Stimulated activated CD4-positive, alpha-beta T cell treated with anti-CD3 and anti-CD28 coated beads, Interleukin-2, amount 100 ng/mL, for 4 hours (primary cell): ENCODE results near the gene NFIC.
"Not testable (repeated sequence)": the region's sequence is repeated elsewhere in the genome, so short reads cannot be mapped to it uniquely, and the experiment has no call there.

Experiments
- DNase-seq: peaks from one replicate; pipeline ENCODE4 v3.0.0-alpha.2; 2020; ENCODE audit warnings: low read depth

Gene NFIC

DNA sequence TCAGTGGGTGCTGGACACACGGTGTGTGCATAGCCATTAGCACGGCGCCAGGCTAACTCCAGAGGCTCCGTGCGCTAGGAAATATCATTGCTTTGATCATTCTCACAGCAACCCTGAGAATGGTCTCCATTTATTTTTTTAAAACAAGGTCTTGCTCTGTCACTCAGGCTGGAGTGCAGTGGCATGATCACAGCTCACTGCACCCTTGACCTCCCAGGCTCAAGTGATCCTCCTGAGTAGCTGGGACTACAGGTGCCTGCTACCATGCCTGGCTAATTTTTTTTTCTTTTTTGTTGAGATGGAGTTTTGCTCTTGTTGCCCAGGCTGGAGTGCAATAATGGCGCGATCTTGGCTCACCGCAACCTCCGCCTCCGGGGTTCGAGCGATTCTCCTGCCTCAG lies 55.3 kb downstream of the NFIC start:
- DNase-seq, result not testable (repeated sequence)

DNA sequence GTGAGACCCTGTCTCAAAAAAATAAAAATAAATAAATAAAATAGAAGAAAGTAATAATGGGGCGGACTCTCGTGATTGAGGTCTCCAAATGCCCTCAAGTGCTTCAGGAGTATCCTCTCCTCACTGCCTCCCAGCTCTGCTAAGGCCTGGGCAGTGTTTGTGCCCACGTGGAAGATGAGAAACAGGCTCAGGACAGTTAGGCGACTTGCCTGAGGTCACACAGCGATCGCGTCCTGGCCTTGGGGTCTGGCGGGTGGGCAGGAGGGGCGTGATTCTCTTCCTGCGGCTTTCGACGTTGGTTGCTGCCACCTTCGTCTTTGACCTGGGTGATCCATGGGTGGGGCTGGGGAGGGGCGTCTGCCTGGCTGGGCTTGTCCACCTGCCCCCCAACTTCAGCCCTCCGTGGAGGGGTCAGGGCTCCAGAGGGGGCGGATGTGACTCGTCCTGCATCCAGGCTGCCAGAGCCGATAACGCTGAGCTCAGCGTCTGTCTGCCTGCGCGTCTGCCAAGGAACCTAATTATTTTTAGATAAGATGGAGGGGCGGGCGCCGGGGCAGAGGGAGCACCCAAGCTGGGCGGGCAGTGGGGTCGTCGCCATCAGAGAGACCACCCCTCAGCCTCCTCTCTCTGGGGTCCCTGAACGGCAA lies 56.9 kb downstream of the NFIC start:
- DNase-seq, result no peak

DNA sequence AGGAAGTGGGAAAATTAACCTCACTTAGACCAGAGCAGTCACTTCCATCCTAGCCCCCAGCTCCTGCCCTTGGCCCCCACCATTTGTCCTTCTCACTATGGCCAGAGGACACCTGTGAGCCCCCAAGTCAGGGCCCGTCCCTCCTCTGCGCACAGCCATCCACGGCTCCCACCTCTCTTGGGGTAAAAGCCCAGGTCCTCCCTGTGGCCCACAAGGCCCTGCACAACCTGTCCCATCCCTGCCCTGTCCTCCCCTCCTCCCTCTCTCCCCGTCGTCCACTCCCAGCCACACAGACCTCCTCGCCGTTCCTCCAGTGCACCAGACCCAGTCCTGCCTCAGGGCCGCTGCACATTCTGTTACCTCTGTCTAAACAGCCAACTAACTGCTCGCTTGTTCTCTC lies 60.0 kb downstream of the NFIC start:
- no peak for DNase-seq

DNA sequence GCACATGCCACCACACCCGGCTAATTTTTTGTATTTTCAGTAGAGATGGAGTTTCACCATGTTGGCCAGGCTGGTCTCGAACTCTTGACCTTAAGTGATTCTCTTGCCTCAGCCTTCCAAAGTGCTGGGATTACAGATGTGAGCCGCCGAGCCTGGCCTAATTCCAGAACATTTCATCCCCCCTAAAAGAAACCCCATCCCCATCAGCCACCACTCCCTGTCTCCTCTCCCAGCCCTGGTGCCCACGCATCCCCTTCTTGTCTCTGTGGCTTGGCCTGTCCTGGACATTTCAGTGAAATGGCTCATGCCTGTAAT lies 63.9 kb downstream of the NFIC start:
- DNase-seq, result not testable (repeated sequence)

DNA sequence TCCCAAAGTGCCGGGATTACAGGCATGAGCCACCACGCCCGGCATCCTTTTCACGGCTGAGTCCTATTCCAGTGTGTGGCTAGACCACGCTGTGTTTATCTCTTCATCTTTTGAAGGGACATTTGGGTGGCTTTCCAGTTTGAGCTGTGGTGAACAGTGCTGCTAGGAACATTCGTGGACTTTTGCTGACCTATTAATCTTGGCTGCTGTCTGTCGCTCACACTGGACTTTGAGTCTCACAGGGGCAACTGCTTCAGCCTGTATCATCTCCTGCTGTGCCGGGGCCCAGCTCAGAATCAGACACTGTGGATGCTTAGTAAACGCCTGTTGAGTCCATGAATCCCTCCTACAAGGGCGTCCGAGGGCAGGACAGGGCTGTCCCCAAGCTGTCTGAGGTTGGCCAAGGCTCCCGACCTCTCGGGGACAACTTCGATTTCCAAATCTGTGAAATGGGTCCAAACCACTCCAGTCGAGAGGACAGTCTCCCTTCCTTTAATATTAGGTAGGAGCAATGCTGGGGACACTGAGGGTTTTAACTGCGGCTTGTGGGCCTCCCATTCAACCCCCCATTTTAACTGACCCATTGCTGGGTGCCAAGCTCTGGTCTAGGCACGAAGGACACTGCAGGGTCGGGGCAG lies 65.5 kb downstream of the NFIC start:
- DNase-seq, result no peak

DNA sequence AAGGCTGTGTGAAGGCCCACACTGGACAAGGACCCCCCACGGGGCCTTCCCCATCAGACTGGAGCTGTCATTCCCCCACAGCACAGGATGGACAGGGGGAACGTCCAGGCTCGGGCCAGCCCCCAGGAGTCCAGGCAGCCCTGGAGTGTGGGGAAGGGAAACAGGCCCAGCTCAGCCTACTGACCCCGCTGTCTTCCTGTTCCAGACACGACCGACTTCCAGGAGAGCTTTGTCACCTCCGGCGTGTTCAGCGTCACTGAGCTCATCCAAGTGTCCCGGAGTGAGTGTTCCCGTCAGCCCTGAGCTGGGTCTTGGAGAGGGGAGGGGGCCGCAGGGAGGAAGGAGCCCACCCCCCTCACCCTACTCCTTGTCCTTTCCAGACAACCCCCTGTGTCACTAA lies 66.9 kb downstream of the NFIC start:
- DNase-seq, result no peak

DNA sequence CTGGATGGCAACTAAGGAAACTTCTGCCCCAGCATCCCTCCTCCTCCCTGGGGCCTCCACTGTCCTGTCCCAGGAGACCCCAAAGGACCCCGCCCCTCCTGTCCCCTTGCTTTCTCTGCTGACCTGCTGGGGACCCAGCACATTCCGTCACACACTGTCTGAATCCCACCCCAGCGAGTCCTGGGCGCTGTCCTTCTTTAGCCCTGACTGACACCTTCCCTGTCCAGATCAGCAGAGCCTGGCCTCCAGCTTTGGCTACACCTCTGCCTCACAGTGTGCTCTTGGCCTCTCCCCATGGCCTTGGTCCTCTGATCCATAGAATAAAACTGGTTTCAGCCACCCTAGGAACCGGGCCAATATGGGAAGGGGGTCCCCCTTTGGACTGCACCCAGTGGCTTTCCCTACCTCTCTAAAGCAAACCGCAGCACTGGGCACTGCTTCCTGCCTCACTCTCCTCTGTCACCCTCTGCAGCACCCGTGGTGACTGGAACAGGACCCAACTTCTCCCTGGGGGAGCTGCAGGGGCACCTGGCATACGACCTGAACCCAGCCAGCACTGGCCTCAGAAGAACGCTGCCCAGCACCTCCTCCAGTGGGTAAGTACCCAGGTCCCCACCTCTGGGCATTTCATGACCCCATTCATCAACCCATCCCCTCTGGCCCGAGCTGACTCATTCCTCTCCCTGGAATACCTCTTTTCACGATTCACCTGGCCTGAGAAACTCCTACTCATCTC lies 67.6 kb downstream of the NFIC start:
- DNase-seq, result no peak

DNA sequence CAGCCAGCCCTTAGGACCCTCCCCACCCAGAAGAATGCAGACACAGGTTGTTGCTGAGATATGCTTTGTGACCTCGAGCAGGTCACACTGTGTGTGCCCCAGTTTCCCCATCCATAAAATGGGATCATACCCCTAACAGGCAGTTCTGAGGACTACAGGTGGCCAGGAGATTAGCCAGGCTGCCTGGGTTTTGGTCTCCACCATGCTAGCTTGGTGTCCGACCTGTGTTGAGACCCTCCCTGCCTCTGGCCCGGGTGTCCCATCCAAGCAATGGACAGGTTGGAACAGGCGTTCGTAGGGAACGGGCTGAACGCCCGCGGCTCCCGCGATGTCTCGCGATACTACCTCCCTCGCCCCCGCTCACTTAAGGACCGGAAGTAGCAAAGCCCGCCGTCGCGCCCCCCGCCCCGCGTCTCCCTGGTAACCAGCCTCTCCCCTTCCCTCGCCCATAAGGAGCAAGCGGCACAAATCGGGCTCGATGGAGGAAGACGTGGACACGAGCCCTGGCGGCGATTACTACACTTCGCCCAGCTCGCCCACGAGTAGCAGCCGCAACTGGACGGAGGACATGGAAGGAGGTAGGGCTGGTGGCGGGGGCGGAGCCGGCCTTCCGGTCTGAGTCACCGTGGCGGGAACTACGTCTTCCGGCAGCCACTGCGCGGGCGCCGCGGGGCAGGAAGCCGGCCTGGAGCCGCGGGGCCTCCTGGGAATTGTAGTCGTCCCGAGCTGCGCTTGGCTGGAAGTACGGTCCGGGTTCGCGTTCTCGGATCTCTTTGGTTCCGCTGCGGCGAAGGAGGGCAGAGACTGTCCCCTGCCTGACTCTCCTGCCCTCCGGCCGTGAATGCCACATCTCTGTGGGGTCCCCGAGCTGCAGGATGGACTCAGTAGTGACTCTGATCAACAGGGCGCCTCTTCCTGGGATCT lies 68.5 kb downstream of the NFIC start:
- DNase-seq, result peak; percentile 95

DNA sequence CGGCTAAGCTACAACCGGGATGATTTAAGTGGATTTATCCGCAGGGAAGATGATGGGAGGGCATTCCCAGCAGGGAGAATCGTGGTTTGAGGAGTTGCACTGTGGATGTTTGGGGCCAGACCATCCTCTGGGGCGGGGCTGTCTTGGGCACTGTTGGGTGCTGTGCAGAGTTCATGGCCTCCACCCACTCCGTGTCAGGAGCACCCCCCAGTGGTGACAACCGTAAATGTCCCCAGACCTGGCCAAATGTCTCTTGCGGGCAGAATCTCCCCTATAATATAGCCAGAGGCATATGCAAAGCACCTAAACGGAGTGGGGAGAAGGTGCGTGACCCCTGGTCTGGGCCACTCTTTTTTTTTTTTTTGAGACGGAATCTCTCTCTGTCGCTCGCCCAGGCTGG lies 73.7 kb downstream of the NFIC start:
- DNase-seq, result peak; percentile 33

DNA sequence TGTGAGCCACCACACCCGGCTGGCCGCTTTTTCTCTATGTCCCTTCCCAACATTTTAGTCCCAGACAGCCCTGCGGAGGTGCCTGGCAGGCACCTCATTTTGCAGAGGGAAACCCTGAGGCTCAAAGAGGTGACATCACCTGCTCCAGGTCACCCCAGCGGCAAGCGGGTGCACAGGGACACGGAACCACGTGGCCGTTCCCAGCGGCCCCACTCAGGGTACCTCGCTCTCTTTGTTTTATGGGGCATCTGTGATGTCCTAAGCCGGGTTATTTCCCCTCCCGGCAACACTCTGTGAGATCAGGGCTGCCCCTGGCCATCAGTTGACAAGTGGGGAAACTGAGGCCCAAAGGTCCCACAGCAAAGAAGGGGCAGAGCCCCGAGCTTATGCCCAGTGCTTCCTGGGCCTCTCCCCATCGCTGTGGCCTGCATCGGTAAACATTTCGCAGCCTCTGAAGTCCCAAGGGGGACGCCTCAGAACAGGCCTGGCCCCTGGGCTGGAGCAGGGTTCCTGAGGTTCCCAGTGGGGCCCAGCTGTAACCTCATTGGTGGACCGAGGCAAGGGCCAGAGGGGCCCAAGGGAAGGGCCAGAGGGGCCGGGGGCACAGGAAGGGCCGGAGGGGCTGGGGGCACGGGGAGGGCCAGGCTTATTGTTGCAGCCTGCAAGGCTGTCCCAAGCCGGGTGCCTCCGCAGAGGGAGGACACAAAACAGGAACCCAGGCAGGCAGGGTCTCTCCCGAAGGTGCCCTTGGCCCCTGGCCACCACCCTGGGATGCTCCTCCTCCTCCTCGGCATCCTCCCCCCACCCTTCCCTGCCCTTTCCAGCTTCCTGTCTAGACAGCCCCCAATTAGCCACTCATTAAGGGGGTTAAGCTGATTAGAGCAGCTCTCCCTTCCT lies 75.0 kb downstream of the NFIC start:
- no peak for DNase-seq

DNA sequence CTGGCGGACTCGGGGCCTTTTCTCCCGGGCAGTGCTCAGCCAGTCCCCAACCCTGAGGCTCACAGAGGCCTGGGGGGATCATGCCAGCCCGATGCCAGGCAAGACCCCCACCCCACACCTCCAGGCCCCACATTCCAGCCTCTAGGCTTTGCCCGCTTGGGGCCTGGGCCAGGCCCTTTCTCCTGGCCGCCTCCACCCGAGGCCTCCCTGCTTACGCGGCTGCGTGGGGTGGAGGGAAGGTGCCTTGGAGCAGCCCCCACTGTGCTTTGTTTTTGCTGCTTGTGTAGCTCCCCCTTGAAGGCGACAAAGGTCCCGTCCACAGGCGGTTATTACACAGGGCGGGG lies 75.6 kb downstream of the NFIC start:
- DNase-seq, result no peak

DNA sequence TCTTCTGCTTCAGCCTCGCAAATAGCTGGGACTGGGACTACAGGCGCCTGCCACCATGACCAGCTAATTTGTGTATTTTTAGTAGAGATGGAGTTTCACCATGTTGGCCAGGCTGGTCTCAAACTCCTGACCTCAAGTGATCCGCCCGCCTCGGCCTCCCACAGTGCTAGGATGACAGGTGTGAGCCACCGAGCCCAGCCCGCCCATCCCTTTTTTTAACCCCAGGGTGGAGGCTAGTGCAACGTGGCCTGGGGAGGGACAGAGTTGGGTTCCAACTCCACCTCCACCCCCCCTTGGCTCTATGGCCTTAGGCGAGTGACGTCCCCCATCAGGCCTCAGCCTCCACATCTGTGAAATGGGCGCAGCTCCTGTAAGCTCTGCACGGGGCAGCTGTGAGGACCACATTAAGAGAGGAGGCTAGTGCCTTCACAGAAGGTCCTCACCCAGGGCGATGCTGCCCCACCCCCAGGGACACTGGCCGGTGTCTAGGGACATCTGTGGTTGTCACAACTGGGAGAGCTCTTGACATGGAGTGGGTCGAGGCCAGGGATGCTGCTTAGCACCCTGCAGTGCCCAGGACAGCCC lies 76.2 kb downstream of the NFIC start:
- DNase-seq, result no peak

DNA sequence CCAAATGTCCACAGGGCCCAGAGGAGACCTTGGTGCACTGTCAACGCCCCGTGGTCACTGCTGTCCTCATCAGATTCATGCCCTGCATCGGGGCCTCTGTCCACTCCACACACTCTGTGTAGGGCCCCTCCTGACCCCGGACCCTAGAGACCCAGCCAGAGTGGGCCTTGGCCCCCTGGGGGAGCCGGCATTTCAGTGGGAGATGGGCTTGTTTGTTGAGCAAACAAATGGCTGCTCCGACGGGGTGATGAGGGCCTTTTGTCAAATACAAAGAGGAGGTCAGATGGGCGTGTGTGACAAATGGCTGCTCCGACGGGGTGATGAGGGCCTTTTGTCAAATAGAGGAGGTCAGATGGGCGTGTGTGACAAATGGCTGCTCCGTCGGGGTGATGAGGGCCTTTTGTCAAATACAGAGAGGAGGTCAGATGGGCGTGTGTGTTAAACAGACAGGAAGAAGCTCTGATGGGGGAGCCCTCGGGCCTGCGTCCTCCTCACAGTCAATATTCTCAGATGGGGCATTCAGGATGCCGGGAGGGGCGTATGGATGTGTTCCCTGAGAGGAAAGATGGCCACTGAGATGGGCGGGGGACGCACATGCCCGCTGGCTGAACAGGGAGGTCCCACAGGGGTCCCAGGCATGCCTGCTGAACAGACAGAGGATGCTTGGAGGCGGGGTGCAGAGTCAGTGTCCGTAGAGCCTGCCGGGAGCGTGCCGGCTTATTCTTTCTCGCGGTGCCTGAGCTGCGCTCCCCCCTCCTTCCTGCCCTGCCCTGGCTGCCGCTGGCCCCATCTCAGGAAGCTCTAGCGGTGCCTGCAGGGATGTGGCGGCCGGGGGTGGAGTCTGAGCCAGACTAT lies 77.7 kb downstream of the NFIC start:
- DNase-seq, result no peak

DNA sequence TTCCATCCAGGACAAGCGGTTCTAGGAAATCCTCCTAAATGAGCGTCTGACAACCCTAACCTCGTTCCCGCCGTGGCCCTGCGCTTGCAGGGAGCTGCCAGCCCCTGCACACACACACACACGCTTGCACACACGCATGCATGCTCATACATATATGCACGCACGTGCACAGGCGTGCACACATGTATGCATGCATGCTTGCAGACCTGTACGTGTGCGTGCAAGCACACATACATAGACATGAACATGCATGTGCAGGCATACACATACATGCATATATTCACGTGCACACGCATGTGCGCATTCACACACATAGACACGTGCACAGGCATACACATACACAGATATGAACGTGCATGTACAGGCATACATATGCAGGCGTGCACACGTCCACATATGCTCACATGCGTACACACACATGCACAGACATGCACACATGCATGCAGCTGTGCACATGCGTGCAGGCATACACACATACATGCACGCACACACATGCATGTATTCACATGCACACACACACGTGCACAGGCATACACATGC lies 78.4 kb downstream of the NFIC start:
- DNase-seq, result no peak

DNA sequence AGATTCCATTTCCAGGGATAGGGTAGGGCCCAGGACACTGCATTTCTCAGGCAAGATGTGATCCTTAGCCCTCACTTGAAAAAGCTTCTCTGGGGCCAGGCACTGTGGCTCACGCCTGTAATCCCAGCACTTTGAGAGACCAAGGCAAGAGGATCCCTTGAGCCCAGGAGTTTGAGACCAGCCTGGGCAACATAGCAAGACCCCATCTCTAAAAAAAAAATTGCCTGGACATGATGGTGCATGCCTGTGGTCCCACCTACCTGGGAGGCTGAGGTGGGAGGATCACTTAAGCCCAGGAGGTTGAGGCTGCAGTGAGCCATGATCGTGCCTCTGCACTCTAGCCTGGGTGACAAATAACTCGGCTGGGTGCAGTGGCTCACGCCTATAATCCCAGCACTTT lies 80.3 kb downstream of the NFIC start:
- DNase-seq, result not testable (repeated sequence)

DNA sequence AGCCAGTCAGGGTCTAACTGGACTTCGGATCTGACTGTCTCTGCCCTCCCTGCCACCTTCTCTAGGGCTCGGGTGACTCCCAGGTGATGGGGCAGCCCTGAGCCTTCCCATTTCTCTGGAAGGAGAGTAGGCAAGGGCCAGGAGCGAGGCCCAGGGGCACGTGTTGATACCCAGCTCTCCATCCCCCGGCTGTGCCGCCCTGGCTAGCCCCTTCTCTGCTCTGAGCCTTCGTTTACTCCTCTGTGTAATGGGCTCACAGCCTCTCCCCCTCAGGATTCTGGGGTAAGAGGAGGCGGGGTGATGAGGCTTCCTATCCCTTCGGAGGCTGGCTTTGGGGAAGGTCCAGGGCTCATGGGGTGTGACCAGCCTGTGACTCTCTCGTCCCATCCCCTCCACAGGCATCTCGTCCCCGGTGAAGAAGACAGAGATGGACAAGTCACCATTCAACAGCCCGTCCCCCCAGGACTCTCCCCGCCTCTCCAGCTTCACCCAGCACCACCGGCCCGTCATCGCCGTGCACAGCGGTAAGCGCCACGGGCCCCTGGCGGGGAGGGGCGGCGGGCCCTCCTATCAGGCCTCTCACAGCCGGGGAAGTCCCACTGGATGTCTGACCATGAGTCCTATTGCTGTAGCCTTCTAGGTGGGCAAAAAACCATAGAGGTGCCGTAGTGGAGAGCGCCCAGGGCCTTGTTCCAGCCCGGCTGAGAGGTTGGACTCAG lies 82.4 kb downstream of the NFIC start:
- no peak for DNase-seq

DNA sequence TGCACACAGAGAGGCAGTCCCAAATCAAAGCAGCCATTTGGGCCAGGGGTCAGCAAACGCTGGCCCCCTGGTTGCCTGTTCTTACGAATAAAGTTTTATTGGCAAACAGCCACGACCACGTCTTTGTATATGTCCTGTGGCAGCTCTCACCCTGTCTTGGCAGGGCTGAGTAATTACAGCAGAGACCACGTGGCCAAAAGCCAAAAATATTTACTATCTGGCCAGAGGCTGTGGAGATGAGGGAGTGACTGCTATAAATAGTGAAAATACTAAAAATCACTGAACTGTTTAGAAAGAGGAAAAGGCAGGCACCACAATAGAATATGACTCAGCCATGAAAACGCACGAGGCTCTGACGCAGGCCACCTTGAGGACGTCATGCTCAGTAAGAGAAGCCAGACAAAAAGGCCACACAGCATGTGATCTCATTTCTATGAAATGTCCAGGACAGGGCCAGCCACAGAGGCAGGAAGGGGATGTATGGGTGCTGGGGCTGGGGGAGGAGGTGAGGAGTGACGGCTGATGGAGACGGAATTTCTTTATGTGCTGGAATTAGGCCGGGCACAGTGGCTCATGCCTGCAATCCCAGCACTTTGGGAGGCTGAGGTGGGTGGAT lies 84.5 kb downstream of the NFIC start:
- no peak for DNase-seq

DNA sequence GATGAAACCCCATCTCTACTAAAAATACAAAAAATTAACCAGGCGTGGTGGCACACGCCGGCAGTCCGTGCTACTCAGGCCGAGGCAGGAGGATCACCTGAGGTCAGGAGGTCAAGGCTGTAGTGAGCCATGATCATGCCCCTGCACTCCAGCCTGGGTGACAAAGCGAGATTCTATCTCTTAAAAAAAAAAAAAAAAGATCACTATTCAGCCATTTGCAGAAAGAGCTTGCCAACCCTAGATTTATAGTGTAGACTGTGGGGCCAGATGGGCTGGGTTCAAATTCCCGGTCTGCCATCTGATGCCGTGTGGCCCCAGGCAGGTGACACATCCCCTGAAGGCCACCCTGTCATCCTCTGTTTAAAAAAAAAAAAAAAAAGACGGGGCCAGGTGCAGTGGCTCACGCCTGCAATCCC lies 85.1 kb downstream of the NFIC start:
- no peak for DNase-seq
